Transverse colon (tissue), 4 donors: ENCODE results near the gene LIN7B. TPM values are rescaled to one million over a fixed set of nuclear protein-coding genes. Genes with fewer than 3 reads are reported as not detected.

Source experiments
- DNase-seq: peaks from one replicate; pipeline ENCODE4 v3.0.0-alpha.2; 2019
- H3K27ac ChIP-seq, 4 donors: fragments of 200-600 bp; sonication (generic); 2 replicates each; pipeline ENCODE4 v1.5.1; 2016 to 2018; ENCODE audit warnings: inconsistent platforms in 4 of 4
- H3K27me3 ChIP-seq: fragments of 200-600 bp; sonication (generic); 2 replicates; pipeline ENCODE4 v1.5.1; 2017; ENCODE audit warnings: inconsistent platforms
- H3K36me3 ChIP-seq, 4 donors: fragments of 200-600 bp; sonication (generic); 2 replicates each; pipeline ENCODE4 v1.5.1; 2017 to 2019; ENCODE audit warnings: inconsistent platforms in 4 of 4
- H3K4me1 ChIP-seq, 4 donors: fragments of 200-600 bp; sonication (generic); 2 replicates each; pipeline ENCODE4 v1.5.1; 2017 to 2020; ENCODE audit warnings: inconsistent platforms in 4 of 4
- H3K4me3 ChIP-seq, 4 donors: fragments of 200-600 bp; sonication (generic); 1 replicate in 1 of 4; 2 replicates in 3 of 4; pipeline versions ENCODE4 v1.5.1 to v1.6.1; 2017 to 2019; ENCODE audit warnings: inconsistent platforms in 4 of 4
- H3K9me3 ChIP-seq, 2 donors: fragments of 200-600 bp; sonication (generic); 2 replicates each; pipeline ENCODE4 v1.5.1; 2017 to 2019; ENCODE audit warnings: inconsistent platforms in 2 of 2
- CTCF ChIP-seq, 5 experiments: fragments of 200-600 bp in 3 of 5; fragments of 450-650 bp in 2 of 5; sonication (generic) in 3 of 5; IDR thresholded peaks; 1 replicate in 2 of 5; 2 replicates in 3 of 5; pipeline ENCODE4 v1.5.1; 2016 to 2017; ENCODE audit warnings: antibody characterized with exemption in 5 of 5, inconsistent platforms in 3 of 5, mild to moderate bottlenecking in 2 of 5, moderate library complexity in 1 of 5
- EP300 ChIP-seq: sonication (generic); formaldehyde crosslinking; IDR thresholded peaks from one replicate; pipeline ENCODE4 v1.6.1; 2017; ENCODE audit warnings: antibody characterized with exemption, low read depth
- POLR2A ChIP-seq: fragments of 450-650 bp; IDR thresholded peaks from one replicate; pipeline ENCODE4 v1.6.1; 2016; ENCODE audit warnings: antibody characterized with exemption, mild to moderate bottlenecking, moderate library complexity
- POLR2AphosphoS5 ChIP-seq, 3 donors: sonication (generic); formaldehyde crosslinking; IDR thresholded peaks; one replicate each; pipeline ENCODE4 v1.6.1; 2016; ENCODE audit warnings: antibody characterized with exemption in 3 of 3
- WGBS, 2 donors: methylation state at CpG; one replicate each; pipeline ENCODE4 v1.1.5; 2018; ENCODE audit warnings: low coverage in 1 of 2; 5-methylcytosine and 5-hydroxymethylcytosine counted together
- in situ Hi-C, 4 donors: fragments of 200-750 bp; cut with MboI; loops; one replicate each; pipeline versions ENCODE4 v1.15.0 to v1.15.1; 2017; ENCODE audit warnings: low sequenced_read_pairs in 3 of 4, low pct_ligation_motif_present in 1 of 4, low pct_unique_long_range_greater_than_20kb in 1 of 4
- intact Hi-C: fragments of 100-400 bp; cut with DNase I; formaldehyde crosslinking; loops from one replicate; pipeline ENCODE4 v1.15.1; 2023; ENCODE audit warnings: low total_unique reads
- small RNA-seq, 4 donors: library from RNA; depleted of rRNA; stranded (forward); fragments of <200 nt; gene quantifications; one replicate each; pipeline ENCODE3, GENCODE V24; 2016
- total RNA-seq, 4 donors: library from RNA; depleted of rRNA; stranded (reverse); fragments of >200 nt; gene quantifications; one replicate each; pipeline ENCODE4 v1.1.0, GENCODE V29; 2016

LIN7B gene
- total RNA-seq, 4 donors from 2014 or later = 14.2 to 92.8 (median 39.8) TPM

DNA sequence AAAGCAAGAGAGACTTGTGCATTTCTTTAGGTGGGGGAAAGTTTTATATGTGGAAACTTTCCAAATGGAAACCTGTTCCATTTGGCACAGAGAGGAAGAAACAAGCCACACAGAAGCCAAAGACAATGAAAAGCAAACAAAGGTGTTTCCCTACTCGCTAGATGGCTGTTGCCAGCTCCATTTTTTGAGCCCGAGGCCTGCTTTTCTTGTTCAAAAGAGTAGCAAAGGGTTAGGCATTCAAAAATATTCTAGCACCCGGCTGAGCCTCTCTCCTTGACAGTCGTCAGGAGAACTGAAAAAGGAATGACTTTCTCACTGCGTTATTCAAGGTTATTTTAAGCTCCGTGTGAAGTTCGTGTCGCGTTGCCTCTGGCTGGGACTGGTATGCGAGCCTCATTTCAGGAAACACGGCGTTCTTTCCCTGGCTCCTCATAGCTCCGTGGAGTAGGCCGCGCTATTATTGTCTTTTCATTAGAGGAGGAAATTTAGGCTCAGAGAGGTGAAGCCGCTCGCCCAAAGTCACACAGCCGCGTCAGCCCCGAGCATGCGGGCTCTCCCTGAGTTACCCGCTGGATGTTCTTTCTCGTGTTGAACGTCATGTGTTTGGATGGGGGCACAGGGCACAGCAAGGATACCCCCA, 51.1 kb downstream of the LIN7B start:
- peaks cover 14 to 78% (median 39%) of the 10 kb centered on the region in 4 donors for H3K4me1 ChIP-seq

DNA sequence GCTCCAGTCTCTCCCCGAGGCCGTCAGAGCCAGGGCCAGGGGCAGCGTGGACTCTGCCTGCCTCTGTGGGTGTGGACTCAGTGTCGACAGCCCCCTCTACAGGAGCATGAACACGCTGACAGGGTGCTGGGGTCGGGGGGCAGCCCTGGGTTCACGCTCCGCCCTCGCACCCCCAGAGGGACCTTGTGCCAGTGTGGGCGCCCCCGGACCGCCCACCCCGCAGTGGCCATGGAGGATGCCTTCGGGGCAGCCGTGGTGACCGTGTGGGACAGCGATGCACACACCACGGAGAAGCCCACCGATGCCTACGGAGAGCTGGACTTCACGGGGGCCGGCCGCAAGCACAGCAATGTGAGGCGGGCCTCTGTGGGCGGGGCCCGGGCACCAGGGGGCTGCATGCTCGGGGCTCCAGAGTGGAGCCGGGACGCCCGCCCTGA, 51.7 kb downstream of the LIN7B start:
- in situ Hi-C loops = no loop called here
- TF ChIP-seq CTCF (IDR thresholded peaks at IDR 0.05) (peak in 1 of 5 experiments; percentile 28), POLR2AphosphoS5 (IDR thresholded peaks at IDR 0.05) (no peak), POLR2A (no peak), EP300 (no peak)
- Histone ChIP-seq H3K36me3 (peaks cover 0 to 6% (median 0%) of the 10 kb centered on the region in 4 donors), H3K27ac (peak overlapping the region; percentile 81 to 89 (median 87)), H3K27me3 (no peaks in the 10 kb centered on the region), H3K4me1 (peaks cover 14 to 76% (median 37%) of the 10 kb centered on the region in 4 donors), H3K4me3 (peak overlapping the region in 3 of 4 donors; percentile 9 to 39 (median 30)), H3K9me3 (no peaks in the 10 kb centered on the region)
- DNase-seq = peak; percentile 22
- WGBS, 2 donors = 35% methylated on average over 30 of the region's 30 CpGs; no CpG with 5 or more reads in 1 of the 2 donors
- intact Hi-C loops = loop anchor here (1.0 kb wide), 1 partner anchor 23 kb away; no protein-coding TSS in a partner anchor

More for the DNA sequence above, 51.1 kb downstream of the LIN7B start:
- TF ChIP-seq POLR2AphosphoS5 (IDR thresholded peaks at IDR 0.05) (peak in 1 of 3 donors; percentile 23), EP300 (no peak), POLR2A (no peak), CTCF (IDR thresholded peaks at IDR 0.05) (no peak)
- WGBS, 2 donors = 41 to 51% methylated on average over 11 to 21 of the region's 24 CpGs
- H3K27me3 ChIP-seq = no peaks in the 10 kb centered on the region
- H3K9me3 ChIP-seq = no peaks in the 10 kb centered on the region
- in situ Hi-C loops (no loop called here), intact Hi-C loops (no loop called here)
- H3K27ac ChIP-seq = peak overlapping the region; percentile 81 to 89 (median 87)
- H3K4me3 ChIP-seq = peak overlapping the region in 2 of 4 donors; percentile 30 to 39
- H3K36me3 ChIP-seq = no peaks in the 10 kb centered on the region
- DNase-seq = peak; percentile 25

DNA sequence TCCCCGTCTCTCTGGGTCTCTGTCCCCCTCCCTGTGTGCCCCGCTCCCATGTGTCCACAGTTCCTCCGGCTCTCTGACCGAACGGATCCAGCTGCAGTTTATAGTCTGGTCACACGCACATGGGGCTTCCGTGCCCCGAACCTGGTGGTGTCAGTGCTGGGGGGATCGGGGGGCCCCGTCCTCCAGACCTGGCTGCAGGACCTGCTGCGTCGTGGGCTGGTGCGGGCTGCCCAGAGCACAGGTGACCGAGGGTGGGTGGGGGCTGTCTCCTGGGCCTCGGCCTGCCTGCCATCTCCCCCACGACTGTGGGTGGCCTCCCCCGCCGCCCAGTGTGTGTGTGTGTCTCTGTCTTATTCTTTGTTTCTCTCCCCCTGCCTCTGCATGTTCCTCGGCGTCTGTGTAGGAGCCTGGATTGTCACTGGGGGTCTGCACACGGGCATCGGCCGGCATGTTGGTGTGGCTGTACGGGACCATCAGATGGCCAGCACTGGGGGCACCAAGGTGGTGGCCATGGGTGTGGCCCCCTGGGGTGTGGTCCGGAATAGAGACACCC, 53.8 kb downstream of the LIN7B start:
- Histone ChIP-seq H3K27ac (peak overlapping the region; percentile 66 to 89 (median 84)), H3K9me3 (no peaks in the 10 kb centered on the region), H3K4me1 (peaks cover 14 to 61% (median 40%) of the 10 kb centered on the region in 4 donors), H3K27me3 (no peaks in the 10 kb centered on the region), H3K4me3 (peak overlapping the region in 2 of 4 donors; percentile 14 to 39), H3K36me3 (peaks cover 0 to 14% (median 5%) of the 10 kb centered on the region in 4 donors)
- in situ Hi-C loops = no loop called here
- TF ChIP-seq EP300 (no peak), POLR2A (no peak), POLR2AphosphoS5 (IDR thresholded peaks at IDR 0.05) (no peak), CTCF (IDR thresholded peaks at IDR 0.05) (no peak)
- DNase-seq = peak; percentile 22
- WGBS, 2 donors = 43 to 50% methylated on average over 1 to 25 of the region's 25 CpGs
- intact Hi-C loops = no loop called here

Small RNAs within 50 kb of the gene (small RNA-seq; reads per million reads assigned to genes)
- 0 reads per million in 4 donors for gene RN7SL708P

Other genes with a start within 250 kb of the LIN7B start
- 10 to 100 TPM in 2 of 4 donors, 1 to 10 TPM in 2; 2.6 to 34.4 (median 10.3) TPM for gene PLEKHA4, start 245.8 kb upstream of the LIN7B start, total RNA-seq
- 100 to 1,000 TPM in 1 of 4 donors, 10 to 100 TPM in 3; 49.4 to 109 (median 69.5) TPM for gene PPP1R15A, start 241.9 kb upstream of the LIN7B start, total RNA-seq
- not detected for gene TULP2, start 215.6 kb upstream of the LIN7B start, total RNA-seq
- gene NUCB1, start 214.1 kb upstream of the LIN7B start, total RNA-seq = 100 to 1,000 TPM; 135 to 196 (median 174) TPM
- gene DHDH, start 180.7 kb upstream of the LIN7B start, total RNA-seq = 1 to 10 TPM in 2 of 4 donors, not detected in 2; 3.4 to 4.9 TPM
- 100 to 1,000 TPM in 2 of 4 donors, 10 to 100 TPM in 2; 74.5 to 152 (median 112) TPM for gene BAX, start 159.5 kb upstream of the LIN7B start, total RNA-seq
- gene FTL, start 149.1 kb upstream of the LIN7B start, total RNA-seq = 1,000 to 10,000 TPM; 3,057 to 3,935 (median 3,837) TPM
- 100 to 1,000 TPM in 1 of 4 donors, 10 to 100 TPM in 3; 31.8 to 107 (median 40.9) TPM for gene GYS1, start 121.1 kb upstream of the LIN7B start, total RNA-seq
- gene RUVBL2, start 120.5 kb upstream of the LIN7B start, total RNA-seq = 10 to 100 TPM; 48.6 to 66.9 (median 59.4) TPM
- gene LHB, start 97.3 kb upstream of the LIN7B start, total RNA-seq = 1 to 10 TPM in 1 of 4 donors, not detected in 3; 1.4 TPM
- not detected for gene CGB3, start 90.0 kb upstream of the LIN7B start, total RNA-seq
- gene CGB2, start 82.5 kb upstream of the LIN7B start, total RNA-seq = not detected
- not detected for gene CGB1, start 77.5 kb upstream of the LIN7B start, total RNA-seq
- gene CGB5, start 70.5 kb upstream of the LIN7B start, total RNA-seq = not detected
- not detected for gene CGB8, start 65.3 kb upstream of the LIN7B start, total RNA-seq
- gene CGB7, start 56.6 kb upstream of the LIN7B start, total RNA-seq = under 1 TPM in 1 of 4 donors, not detected in 3; 0.20 TPM
- gene NTF4, start 49.6 kb upstream of the LIN7B start, total RNA-seq = not detected
- gene KCNA7, start 41.7 kb upstream of the LIN7B start, total RNA-seq = under 1 TPM in 1 of 4 donors, not detected in 3; 0.14 TPM
- 100 to 1,000 TPM; 216 to 682 (median 292) TPM for gene SNRNP70, start 28.9 kb upstream of the LIN7B start, total RNA-seq
- gene C19orf73, start 4.8 kb downstream of the LIN7B start, total RNA-seq = 10 to 100 TPM in 1 of 4 donors, 1 to 10 TPM in 2, not detected in 1; 7.5 to 12.5 (median 8.2) TPM
- 100 to 1,000 TPM in 1 of 4 donors, 10 to 100 TPM in 3; 18.6 to 106 (median 19.9) TPM for gene PPFIA3, start 5.2 kb downstream of the LIN7B start, total RNA-seq
- gene HRC, start 41.0 kb downstream of the LIN7B start, total RNA-seq = under 1 TPM in 2 of 4 donors, not detected in 2; 0.16 to 0.82 TPM
- 100 to 1,000 TPM; 247 to 884 (median 568) TPM for gene TRPM4, start 43.4 kb downstream of the LIN7B start, total RNA-seq
- under 1 TPM in 3 of 4 donors, not detected in 1; 0.40 to 0.75 (median 0.48) TPM for gene SLC6A16, start 210.8 kb downstream of the LIN7B start, total RNA-seq
- gene CD37, start 221.0 kb downstream of the LIN7B start, total RNA-seq = 10 to 100 TPM in 3 of 4 donors, 1 to 10 TPM in 1; 8.5 to 24.0 (median 13.3) TPM
- 10 to 100 TPM in 3 of 4 donors, 1 to 10 TPM in 1; 5.6 to 20.3 (median 10.9) TPM for gene TEAD2, start 248.0 kb downstream of the LIN7B start, total RNA-seq
- gene DKKL1, start 249.5 kb downstream of the LIN7B start, total RNA-seq = 1 to 10 TPM in 1 of 4 donors, not detected in 3; 2.2 TPM